AG09309 (cell line): Measurements from ENCODE around the gene PPARA.

Experiments used
- DNase-seq: peaks from one replicate; pipeline ENCODE4 v3.0.0-alpha.2; 2010; ENCODE audit warnings: low read depth
- H3K4me3 ChIP-seq: 2 replicates; pipeline ENCODE4 v1.5.1; 2011; ENCODE audit warnings: mild to moderate bottlenecking, low read depth, low read length, moderate library complexity; ENCODE audit not compliant: control insufficient read depth
- CTCF ChIP-seq: IDR thresholded peaks from 2 replicates; pipeline ENCODE4 v1.5.1; 2011; ENCODE audit warnings: mild to moderate bottlenecking, low read depth, low read length, inconsistent platforms; ENCODE audit not compliant: insufficient read depth, control insufficient read depth; ENCODE audit errors: missing control alignments

Gene PPARA

GRCh38 chr22:46278656-46279645 lies 128.6 kb downstream of the PPARA start:
- no peak for DNase-seq
- H3K4me3 ChIP-seq = no peak overlapping the region
- TF ChIP-seq CTCF = no peak

- TF ChIP-seq CTCF = no peak
- DNase-seq = no peak
Observed at GRCh38 chr22:46280063-46280817, 129.9 kb downstream of the PPARA start.

GRCh38 chr22:46280999-46281623 lies 130.8 kb downstream of the PPARA start:
- TF ChIP-seq CTCF = no peak
- DNase-seq = no peak
- no peak overlapping the region for H3K4me3 ChIP-seq

More at GRCh38 chr22:46280063-46280817, 129.9 kb downstream of the PPARA start:
- no peak overlapping the region for H3K4me3 ChIP-seq

GRCh38 chr22:46281866-46282678 lies 131.7 kb downstream of the PPARA start:
- no peak for DNase-seq
- H3K4me3 ChIP-seq = no peak overlapping the region
- TF ChIP-seq CTCF = no peak

- no peak for TF ChIP-seq CTCF
Observed at GRCh38 chr22:46286006-46286405, 135.7 kb downstream of the PPARA start.

More at GRCh38 chr22:46286006-46286405, 135.7 kb downstream of the PPARA start:
- no peak for DNase-seq
- no peak overlapping the region for H3K4me3 ChIP-seq
